ENCODE data around the gene MYO3B.
"Not testable (repeated sequence)": the region's sequence is repeated elsewhere in the genome, so short reads cannot be mapped to it uniquely, and the experiment has no call there.

MYO3B gene

DNA sequence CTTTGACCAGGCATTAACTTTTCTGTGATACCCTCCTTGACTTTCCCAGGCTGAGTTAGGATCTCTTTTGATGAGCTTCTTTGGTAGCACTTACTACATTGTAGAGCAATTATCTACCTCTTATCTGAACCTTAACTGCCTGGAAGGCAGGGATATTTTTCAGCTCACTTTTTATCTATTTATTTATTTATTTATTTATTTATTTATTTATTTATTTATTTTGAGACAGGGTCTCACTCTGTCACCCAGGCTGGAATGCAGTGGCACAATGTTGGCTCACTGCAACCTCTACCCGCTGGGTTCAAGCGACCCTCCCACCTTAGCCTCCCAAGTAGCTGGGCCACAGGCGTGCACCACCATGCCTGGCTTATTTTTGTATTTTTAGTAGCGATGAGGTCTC lies 294.6 kb downstream of the MYO3B start:
- DNase-seq (ENCODE audit: low read depth in 2 of 2), result not testable (repeated sequence)

DNA sequence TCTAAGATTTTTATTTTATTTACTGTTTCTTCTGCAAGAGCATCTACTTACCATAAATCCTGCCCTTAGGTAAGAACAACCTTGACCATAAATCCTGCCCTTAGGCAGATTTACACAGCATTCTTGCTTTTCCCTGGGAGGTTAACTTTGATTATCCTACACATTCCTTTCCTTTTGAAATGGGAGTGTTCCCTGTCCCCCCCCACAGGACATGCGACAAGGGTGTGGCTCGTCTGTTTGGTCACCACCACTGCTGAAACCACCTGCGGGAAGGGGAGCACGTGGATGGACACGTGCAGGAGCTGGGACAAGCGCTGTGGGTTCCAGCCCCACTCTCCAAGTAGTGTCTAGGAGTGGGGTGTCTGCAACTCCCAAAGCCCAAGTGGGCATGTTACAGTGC lies 297.9 kb downstream of the MYO3B start:
- DNase-seq (ENCODE audit: low read depth in 2 of 2), result no peak

DNA sequence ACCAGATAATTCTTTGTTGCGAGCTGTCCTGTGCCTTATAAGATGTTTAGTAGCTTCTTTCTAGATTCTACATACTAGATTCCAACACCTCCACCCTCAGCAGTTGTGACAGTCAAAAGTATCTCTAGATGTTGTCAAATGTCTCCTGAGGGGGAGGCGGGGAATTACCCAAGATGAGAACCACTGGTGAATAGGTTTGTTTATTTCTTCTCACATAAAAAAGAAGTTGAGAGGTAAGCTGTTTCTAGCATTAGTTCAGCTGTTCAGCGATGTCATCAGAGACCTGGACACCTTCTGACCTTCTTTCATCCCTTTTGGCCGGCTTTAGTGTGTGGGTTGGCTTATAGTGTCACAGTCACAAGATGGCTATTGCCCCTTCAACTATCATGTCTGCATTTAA lies 299.7 kb downstream of the MYO3B start:
- DNase-seq (ENCODE audit: low read depth in 2 of 2), result no peak

DNA sequence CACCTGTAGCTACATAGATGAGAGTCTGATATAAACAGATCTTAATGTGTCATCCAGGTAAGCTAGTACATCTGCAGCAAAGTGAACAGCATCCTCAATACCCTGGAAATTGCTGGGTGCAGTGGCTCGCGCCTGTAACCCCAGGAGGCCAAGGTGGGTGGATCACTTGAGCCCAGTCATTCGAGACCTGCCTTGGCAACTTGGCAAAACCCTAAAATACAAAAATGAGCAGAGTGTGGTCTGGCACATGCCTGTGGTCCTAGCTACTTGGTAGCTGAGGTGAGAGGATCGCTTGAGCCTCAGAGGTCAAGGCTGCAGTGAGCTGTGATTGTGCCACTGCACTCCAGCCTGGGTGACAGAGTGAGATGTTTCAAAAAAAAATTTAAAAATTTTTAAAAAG lies 303.3 kb downstream of the MYO3B start:
- DNase-seq (ENCODE audit: low read depth in 2 of 2), result no peak

DNA sequence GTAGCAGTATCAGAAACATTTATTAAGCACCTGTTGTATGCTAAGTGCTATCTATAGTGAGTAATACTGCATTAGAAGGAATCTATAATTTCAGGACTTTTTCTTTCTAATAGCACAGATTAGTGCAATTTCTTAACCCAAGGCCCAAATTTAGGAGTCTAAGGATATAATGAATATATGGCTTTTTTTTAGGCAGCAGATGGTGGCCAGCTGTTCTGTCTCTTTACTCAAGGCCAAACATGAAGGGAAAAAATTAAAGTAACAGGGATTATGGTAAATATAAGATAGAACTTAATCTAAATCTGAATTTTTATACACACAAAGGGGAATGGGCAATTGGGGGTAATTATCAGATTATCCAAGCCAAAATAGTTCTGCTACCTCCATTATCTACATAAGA lies 306.6 kb downstream of the MYO3B start:
- no peak for DNase-seq (ENCODE audit: low read depth in 2 of 2)

DNA sequence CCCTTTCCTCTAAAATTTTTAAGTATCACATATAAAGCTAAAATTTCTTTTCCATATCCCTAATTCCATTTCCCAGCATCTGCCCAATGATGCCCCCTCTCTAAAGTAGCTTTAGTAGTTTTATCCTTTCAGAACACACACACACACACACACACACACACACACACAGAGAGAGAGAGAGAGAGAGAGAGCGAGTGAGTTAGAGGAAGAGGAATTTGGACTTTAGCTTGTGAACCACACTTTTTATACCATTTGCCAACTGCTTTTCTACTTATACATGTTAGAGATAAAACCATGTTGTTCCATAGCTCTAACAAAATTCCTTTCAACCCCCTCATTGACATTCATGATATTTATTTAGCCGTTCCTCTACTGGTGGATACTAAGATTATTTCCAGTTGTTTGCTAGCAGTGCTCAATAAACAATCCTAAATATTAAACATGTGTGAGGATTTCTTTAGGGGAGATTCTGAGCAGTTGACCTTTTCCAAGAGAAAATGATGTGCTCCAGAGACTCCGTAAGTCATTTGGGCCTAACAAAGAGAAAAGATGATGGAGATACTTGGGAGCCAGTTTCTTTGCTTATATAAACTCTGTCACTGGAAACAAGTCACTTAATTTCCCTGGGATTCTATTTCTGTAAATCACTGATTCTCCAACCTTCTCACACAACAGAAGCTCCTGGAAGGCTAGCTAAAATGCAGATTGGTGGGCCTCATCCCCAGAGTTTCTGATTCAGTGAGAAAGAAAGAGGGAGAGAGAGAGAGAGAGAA lies 307.5 kb downstream of the MYO3B start:
- no peak for DNase-seq (ENCODE audit: low read depth in 2 of 2)

DNA sequence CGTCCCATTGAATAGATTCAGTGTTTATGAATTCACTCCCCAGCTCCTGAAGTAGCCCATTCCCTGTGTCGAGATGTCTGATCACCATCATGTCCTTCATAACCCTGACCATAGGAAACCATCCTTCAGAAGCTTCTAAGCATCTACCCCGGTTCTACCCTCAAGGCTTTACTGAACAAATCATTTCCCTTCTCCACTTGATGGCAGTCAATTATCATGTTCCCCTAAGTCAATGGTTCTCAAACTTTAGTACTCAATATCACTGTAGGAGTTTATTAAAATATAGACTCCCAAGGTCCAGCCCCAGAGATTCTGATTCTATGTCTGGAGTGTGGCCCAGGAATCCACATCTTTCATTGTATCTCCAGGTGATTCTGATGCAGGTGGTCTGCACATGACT lies 308.8 kb downstream of the MYO3B start:
- no peak for DNase-seq (ENCODE audit: low read depth in 2 of 2)

DNA sequence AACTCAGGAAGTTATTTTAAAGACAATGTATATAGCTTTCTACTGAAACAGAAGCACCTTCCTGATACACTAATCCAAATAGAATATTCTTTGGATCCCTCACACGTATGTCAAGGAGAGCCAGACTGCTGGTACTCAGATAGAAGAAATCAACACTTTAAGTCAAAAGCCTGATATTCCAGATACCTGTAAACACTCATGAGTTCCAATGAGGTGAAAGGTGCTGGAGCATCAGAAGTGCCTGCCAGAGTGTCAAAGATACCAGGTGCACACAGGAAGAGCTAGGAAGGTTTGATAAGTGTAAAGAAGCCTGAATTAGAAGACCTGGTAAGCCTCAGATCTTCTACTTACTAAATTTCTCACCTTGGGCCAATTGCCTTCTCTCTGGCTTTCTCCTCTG lies 310.9 kb downstream of the MYO3B start:
- DNase-seq (ENCODE audit: low read depth in 2 of 2), result no peak

DNA sequence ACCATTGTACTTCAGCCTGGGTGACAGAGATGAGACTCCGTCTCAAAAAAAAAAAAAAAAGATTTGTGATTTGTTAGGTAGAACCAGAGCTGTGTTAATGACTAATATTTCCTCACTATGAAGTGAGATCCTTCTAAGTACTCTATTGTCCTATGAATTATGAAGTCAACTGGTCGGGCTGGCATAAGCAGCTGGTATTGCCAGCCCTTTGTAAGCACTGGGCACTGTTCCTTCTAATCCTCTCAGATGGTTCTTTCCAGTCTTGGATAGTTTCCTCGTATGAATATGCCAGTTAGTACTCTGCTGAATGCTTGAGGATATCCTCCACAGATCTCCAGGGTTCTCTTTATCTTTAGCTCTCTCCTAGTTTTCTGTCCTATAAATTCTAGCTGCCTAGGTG lies 314.1 kb downstream of the MYO3B start:
- DNase-seq (ENCODE audit: low read depth in 2 of 2), result no peak

DNA sequence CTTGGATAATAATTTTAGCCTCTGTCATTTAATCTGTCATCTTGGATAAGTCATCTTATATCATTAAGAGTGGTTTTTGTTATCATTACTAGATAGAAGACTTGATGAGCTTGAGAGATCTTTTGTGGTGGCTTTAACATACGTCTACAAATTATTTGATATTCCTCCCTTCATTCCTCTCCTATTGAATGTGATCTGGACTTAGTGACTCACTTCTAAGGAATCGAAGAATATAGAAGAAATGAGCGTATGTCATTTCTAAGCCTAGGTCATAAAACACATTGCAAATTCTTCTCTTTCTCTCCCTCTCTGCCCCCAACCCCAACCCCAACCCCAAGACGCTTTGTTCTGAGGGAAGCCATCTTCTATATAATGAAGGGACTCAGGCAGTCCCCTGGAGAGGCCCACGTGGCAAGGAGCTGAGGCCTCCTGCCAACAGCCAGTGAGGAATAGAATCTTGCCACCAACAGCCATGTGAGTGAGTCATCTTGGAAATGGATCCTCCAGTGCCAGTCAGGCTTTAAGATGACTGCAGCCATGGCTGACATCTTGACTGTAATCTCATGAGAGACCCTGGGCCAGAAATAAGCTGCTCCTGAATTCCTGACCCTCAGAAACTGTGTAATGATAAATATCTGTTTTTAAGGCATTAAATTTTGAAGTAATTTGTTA lies 315.6 kb downstream of the MYO3B start:
- no peak for DNase-seq (ENCODE audit: low read depth in 2 of 2)

- DNase-seq (ENCODE audit: low read depth in 2 of 2), result no peak
Measured at GRCh38 chr2:170495896-170496295, 317.9 kb downstream of the MYO3B start.

DNA sequence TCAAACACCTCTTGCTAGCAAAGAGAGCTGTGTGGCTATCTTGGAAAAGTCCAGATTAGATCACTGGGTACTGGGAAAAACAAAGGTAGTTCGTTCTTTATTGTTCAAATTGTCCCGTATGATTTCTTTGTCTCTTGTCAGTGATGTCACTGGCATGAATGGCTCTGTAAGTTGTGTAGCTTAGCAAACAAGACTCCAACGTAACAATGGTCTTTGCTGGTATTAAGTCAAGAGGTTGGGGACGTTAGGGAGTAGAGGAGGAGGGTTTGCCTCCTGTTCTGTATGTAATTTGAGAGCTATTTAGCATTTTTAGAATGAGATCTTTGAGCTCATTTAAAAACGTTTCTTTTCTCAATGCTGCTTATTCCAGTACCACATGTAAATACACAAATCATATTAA lies 320.7 kb downstream of the MYO3B start:
- DNase-seq (ENCODE audit: low read depth in 2 of 2), result no peak

GRCh38 chr2:170500104-170500503 lies 322.2 kb downstream of the MYO3B start:
- DNase-seq (ENCODE audit: low read depth in 2 of 2), result no peak

- no peak for DNase-seq (ENCODE audit: low read depth in 2 of 2)
Measured at GRCh38 chr2:170500770-170501169, 322.8 kb downstream of the MYO3B start.

GRCh38 chr2:170501421-170502043 lies 323.6 kb downstream of the MYO3B start:
- DNase-seq (ENCODE audit: low read depth in 2 of 2), result no peak

GRCh38 chr2:170502361-170503130 lies 324.6 kb downstream of the MYO3B start:
- no peak for DNase-seq (ENCODE audit: low read depth in 2 of 2)

DNA sequence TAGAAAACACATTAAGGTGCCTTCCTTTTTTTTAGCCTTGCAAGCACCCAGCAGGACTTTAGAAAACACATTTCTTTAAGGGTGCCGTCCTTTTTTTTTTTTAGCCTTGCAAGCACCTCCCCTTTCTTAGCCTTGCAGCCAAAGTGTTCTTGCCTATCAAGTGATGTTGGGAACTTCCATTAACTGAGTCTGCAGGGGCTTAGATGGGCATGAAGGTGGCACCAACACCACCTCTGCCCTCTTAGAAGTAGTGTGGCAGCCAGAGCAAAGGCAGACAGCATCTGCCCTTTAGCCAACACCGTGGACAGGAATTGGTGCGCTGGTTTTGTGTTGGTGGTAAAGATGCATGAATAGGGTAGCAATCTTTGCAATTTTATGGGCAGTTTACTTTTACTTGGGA lies 325.6 kb downstream of the MYO3B start:
- no peak for DNase-seq (ENCODE audit: low read depth in 2 of 2)

DNA sequence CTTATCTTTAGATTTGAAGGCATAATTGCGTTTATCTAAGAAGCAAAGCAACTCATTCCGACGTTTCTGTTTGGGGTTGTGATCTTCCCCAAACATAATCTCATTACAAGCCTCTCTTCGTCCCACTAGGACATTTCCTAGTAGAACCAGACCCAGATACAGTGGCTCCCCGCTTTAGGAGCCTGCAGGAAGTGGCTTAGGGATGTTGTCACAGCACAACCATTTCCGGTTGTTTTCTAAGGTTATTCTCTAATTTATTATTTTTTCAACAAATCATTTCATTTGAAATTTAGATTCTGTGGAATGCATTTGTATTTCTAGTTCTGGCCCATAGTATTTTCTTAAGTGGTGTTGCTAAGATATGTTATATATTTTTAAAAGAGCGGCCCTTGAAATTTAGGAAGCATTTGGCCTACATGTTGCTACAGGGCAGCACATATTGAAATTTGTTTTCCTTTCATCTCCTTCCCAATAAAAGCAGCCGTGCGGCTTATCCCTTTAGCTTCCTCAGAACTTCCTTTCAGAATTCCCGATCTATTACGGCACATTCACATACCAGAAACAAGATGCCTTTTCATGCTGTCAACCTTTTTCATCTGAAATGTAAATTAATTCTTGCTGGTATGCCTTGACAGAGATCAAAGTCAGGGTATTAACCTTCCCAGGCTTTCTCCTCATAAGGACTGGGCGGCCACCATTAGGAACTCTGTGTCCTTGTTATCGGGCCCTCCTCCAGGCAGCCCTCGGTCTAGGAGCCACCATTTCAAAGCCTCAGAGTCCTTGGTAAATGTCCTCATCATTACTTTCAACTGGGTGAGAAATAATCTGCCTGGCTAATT lies 326.2 kb downstream of the MYO3B start:
- DNase-seq (ENCODE audit: low read depth in 2 of 2), result no peak

DNA sequence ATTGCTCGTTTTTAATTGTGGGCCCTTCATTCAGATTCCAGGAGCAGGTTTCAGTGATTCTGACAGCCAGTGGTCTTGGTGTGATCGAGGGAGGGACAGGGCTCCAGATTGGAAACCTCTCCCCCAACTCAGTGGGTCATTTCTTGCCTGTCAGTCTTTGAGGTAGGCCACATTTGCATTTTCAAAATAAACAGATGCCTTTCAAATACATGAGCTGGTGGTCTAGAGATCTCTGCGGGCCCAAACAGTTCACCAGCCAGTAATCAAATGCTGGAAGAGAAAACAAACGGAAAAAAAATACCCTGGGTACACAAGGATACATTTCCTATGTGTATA lies 326.8 kb downstream of the MYO3B start:
- no peak for DNase-seq (ENCODE audit: low read depth in 2 of 2)

- no peak for DNase-seq (ENCODE audit: low read depth in 2 of 2)
Measured at GRCh38 chr2:170505631-170506275, 327.8 kb downstream of the MYO3B start.
